Inferior parietal cortex (tissue), 1 donor: Measurements from ENCODE around the gene NPPC.
"Not testable (repeated sequence)": the region's sequence is repeated elsewhere in the genome, so short reads cannot be mapped to it uniquely, and the experiment has no call there.

Experiments
- DNase-seq: peaks from one replicate; pipeline ENCODE4 v3.0.0-alpha.2; 2016; ENCODE audit errors: extremely low spot score

Gene NPPC

GRCh38 chr2:231926180-231926741, at the start of gene NPPC:
Gene NPPC (minus strand): TSS chr2:231926396. CDS start chr2:231926249, 147 bp downstream.
- peak; percentile 54 for DNase-seq

- no peak for DNase-seq
These were observed 48.8 kb upstream of the NPPC start for GRCh38 chr2:231975001-231975400.

GRCh38 chr2:231970461-231970860, 44.3 kb upstream of the NPPC start:
- no peak for DNase-seq

GRCh38 chr2:231968820-231969219, 42.6 kb upstream of the NPPC start:
- no peak for DNase-seq

- no peak for DNase-seq
These were observed 40.7 kb upstream of the NPPC start for GRCh38 chr2:231966886-231967285.

- DNase-seq, result no peak
These were observed 38.9 kb upstream of the NPPC start for GRCh38 chr2:231965102-231965501.

- DNase-seq, result peak; percentile 95
These were observed 35.4 kb upstream of the NPPC start, which contains the start of gene DIS3L2 for GRCh38 chr2:231961349-231962166. Gene DIS3L2 (plus strand): TSS chr2:231961713. CDS start chr2:232014928, 53,215 bp downstream.

- no peak for DNase-seq
These were observed 34.7 kb upstream of the NPPC start for GRCh38 chr2:231960810-231961348.

- DNase-seq, result no peak
These were observed 31.9 kb upstream of the NPPC start for GRCh38 chr2:231957913-231958763.

GRCh38 chr2:231955758-231956472, 29.7 kb upstream of the NPPC start:
- DNase-seq, result no peak

GRCh38 chr2:231951452-231952035, 25.3 kb upstream of the NPPC start:
- DNase-seq, result no peak

GRCh38 chr2:231947694-231948093, 21.5 kb upstream of the NPPC start:
- no peak for DNase-seq

GRCh38 chr2:231947112-231947511, 20.9 kb upstream of the NPPC start:
- not testable (repeated sequence) for DNase-seq

GRCh38 chr2:231946241-231946814, 20.1 kb upstream of the NPPC start:
- no peak for DNase-seq

- no peak for DNase-seq
These were observed 16.0 kb upstream of the NPPC start for GRCh38 chr2:231942180-231942579.

- DNase-seq, result no peak
These were observed 15.5 kb upstream of the NPPC start for GRCh38 chr2:231941673-231942072.

GRCh38 chr2:231940795-231941194, 14.6 kb upstream of the NPPC start:
- no peak for DNase-seq

GRCh38 chr2:231939022-231939421, 12.8 kb upstream of the NPPC start:
- no peak for DNase-seq

- no peak for DNase-seq
These were observed 10.9 kb upstream of the NPPC start for GRCh38 chr2:231937057-231937456.

GRCh38 chr2:231936491-231936890, 10.3 kb upstream of the NPPC start:
- no peak for DNase-seq

GRCh38 chr2:231935815-231936214, 9.6 kb upstream of the NPPC start:
- no peak for DNase-seq
